ENCODE measurements around the gene KRTAP9-1.
"Not testable (repeated sequence)": the region's sequence is repeated elsewhere in the genome, so short reads cannot be mapped to it uniquely, and the experiment has no call there.

KRTAP9-1 gene

DNA sequence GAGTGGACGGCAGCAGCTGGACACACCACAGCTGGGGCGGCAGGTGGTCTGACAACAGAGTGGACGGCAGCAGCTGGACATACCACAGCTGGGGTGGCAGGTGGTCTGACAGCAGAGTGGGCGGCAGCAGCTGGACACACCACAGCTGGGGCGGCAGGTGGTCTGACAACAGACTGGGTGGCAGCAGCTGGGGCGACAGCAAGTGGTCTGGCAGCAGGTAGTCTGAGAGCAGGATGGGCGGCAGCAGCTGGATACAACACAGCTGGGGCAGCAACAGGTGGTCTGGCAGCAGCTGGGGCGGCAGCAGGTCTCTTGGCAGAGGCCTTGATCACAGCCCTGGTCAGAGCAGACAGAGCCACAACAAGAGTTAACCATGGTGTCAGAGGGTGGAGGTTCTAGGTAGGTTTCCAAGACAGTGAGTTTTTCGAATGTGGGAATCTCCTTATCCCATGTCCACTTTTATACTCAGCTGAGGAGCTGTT lies 5.2 kb upstream of the KRTAP9-1 start, which contains the start of gene KRTAP4-1:
Gene KRTAP4-1, minus strand, starts transcription at position 432 of the 482 bp plus-strand sequence. Its CDS starts 57 bp downstream, at position 375.
- no peak for DNase-seq

DNA sequence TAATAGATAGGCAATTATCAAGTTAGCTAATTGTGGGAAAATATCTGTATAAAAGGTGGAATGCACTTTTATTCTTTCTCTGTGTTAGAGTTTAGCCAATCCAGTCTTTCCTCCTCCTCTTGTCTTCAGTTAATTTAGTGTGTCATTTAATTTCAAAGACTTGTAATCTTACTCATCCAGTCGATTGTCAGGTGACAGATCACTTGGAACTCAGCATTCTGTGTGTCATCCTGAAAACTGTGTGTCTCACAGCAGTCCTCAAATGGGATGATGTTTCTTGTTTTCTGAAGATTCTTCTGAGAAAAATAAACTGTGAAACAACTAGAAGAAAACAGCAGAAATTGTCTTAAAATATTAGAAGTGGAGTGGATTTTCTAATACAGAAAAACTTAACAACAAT lies 4.7 kb upstream of the KRTAP9-1 start:
- no peak for DNase-seq

DNA sequence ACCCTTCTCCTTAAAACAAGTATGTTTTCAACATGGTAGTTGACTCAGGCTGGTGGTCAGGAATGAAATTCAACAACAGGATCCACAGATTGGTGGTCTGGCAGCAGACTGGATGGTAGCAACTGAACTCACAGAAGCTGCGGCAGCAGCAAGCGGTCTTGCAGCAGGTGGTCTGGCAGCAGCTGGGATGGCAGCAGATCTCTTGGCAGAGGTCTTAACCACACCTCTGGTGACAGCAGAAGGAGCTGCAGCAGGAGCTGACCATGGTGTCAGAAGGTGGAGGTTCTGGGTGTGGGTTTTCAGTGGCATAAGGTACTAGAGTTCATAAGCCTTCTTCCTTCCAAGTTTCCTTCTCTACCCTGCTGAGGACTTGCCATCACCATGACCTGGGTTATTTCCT lies 2.8 kb upstream of the KRTAP9-1 start:
- no peak for DNase-seq

DNA sequence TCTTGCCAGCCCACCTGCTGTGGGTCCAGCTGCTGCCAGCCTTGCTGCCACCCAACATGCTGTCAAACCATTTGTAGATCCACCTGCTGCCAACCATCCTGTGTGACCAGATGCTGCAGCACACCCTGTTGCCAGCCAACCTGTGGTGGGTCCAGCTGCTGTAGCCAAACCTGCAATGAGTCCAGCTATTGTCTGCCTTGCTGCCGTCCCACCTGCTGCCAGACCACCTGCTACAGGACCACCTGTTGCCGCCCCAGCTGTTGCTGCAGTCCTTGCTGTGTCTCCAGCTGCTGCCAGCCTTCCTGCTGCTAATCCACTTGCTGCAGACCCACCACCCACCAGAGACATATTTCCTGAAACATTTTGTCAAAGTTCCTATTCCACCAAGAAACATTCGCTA lies 641 bp downstream of the KRTAP9-1 start:
- no peak for DNase-seq

DNA sequence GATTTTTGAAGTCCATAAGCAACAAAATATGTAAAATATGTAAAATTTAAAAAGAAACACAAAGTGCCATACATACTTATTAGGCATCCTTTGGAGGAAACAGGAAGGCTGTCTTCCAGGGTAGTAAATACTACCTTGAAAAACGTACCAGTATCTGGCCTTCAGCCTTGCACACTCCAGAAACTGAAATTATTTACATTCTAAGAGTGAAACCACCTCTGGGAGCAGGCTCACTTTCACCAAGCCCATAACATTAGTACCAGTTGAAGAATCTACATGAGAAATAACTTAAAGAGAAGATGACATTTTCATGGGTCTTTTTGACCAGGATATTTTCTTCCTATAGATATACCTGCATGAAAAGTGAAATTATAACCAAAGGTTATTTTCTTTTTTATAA lies 6.4 kb downstream of the KRTAP9-1 start:
- DNase-seq = no peak

DNA sequence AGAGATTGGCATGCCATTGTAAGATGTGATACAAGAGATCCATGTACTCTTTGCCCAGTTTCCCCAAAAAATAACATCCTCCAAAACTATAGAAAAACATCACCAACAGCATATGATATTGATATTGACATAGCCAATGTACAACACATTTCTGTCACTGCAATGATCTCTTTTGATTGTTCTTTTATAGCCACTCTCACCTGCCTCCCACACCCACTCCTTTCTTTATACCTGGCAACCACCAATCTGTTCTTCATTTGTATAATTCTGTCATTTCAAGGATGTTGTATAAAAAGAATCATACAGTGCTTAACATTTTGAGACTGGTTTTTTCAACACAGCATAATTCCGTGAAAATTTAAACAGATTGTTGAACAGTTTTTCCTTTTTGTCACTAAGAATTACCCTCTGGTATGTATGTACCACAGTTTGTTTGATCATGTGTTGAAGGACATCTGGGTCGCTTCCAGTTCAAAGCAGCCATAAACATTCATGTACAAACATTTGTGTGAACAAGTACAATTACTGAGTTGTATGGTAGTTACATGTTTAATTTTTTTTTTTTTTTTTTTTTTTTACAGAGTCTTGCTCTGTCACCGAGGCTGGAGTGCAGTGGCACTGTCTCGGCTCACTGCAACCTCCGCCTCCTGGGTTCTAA lies 9.9 kb downstream of the KRTAP9-1 start:
- no peak for DNase-seq

DNA sequence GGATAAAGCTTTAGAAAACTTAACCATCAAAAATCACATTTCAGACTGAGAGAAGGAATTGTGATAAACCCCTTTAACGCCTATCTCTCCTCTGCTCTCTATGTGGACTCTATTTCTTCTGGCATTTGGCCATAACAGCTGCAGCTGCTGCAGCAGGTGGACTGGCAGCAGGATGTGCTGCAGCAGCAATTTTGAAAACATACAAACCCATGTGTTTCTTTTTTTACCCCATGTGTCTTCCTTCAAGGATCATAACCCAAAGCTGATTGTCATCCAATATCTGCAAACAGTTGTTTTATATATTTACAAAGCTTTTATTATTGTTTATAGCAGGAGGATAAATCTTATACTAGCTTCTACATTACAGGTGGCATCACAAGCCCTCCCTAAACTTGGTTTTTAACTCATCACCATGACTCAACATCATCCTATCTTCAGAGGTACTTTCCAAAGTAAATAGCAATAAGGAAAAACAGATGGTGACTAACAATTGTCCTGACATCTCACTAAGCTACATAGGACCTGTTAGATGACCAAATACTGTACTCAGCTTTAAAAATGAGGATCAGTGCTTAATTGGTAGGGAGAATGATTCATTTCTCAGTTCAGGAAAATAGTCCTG lies 22.3 kb downstream of the KRTAP9-1 start:
- no peak for DNase-seq

DNA sequence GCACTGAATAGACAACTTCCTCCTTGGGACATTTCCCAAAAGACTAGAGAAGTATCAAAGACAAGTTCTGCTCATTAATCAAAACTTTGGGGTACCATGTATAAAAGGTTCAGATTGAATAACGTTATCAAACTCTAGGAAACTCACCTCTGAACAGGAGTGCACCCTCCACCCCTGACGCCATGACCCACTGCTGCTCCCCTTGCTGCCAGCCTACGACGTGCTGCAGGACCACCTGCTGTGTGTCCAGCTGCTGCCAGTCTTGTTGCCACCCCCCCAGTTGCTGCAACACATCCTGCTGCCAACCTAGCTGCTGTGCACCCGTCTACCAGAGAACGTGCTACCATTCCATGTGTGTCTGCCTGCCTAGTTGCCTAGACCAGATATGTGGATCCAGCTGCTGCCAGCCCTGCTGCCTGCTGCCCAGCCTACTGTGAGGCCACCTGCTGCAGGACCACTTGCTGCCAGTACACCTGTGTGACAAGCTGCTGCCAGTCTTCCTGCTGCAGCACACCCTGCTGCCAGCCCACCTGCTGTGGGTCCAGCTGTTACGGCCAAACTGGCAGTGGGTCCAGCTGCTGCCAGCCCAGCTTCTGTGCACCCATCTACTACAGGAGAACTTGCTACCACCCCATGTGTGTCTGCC lies 23.0 kb downstream of the KRTAP9-1 start:
- no peak for DNase-seq

DNA sequence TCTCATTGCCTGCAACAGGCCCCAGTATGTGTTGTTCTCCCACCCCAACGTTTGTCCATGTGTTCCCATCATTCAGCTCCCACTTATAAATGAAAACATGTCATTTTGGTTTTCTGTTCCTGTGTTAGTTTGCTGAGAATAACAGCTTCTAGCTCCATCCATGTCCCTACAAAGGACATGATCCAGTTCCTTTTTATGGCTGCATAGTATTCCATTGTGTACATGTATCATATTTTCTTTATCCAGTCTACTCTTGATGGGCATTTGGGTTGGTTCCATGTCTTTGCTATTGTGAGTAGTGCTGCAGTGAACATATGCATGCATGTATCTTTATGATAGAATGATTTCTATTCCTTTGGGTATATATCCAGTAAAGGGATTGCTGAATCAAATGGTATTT lies 26.0 kb downstream of the KRTAP9-1 start:
- DNase-seq = no peak

DNA sequence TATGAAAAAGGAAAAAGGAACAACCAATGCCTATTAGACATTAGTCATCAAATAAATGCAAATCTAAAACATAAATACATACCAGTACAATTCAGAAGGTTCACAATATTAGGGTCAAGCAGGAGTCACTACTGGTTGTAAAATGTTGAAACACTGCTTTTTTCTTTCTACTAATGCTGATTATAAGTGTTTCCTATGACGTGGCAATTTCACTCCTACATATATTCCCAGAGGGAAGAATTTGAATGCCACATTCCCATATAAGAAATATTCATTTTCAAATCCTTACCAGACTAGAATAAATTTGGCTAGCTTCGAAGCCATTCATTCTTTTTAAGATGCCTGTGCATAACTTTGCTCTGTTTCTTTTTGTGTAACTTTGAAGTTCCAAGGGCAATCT lies 34.1 kb downstream of the KRTAP9-1 start:
- no peak for DNase-seq

DNA sequence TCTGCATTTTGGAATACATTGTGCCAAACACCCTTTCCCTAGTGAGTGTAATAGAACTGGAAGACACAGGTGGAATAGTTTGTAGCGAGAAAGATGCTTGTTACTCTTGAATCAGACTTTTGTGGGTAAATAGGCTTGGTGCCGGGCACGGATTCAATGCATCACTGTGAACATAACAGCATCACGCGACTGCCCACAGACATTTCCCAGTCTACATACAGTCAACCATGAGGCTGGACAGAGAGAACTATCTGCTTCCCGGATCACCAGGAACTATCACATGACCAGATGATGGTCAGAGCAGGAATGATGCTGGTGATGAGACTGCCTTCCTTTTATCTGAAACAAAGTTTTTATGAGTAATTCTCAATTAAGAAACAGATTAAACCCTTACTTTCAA lies 36.4 kb downstream of the KRTAP9-1 start:
- no peak for DNase-seq

DNA sequence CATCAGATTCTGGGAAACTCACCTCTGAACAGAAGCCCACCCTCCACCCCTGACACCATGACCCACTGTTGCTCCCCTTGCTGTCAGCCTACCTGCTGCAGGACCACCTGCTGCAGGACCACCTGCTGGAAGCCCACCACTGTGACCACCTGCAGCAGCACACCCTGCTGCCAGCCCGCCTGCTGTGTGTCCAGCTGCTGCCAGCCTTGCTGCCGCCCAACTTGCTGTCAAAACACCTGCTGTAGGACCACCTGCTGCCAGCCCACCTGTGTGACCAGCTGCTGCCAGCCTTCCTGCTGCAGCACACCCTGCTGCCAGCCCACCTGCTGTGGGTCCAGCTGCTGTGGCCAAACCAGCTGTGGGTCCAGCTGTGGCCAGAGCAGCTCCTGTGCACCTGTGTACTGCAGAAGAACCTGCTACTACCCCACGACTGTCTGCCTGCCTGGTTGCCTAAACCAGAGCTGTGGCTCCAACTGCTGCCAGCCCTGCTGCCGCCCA lies 37.0 kb downstream of the KRTAP9-1 start, which contains the start of gene KRTAP9-2:
Gene KRTAP9-2, plus strand, starts transcription at position 51 of the 498 bp plus-strand sequence. Its CDS starts 7 bp downstream, at position 58.
- DNase-seq = not testable (repeated sequence)

DNA sequence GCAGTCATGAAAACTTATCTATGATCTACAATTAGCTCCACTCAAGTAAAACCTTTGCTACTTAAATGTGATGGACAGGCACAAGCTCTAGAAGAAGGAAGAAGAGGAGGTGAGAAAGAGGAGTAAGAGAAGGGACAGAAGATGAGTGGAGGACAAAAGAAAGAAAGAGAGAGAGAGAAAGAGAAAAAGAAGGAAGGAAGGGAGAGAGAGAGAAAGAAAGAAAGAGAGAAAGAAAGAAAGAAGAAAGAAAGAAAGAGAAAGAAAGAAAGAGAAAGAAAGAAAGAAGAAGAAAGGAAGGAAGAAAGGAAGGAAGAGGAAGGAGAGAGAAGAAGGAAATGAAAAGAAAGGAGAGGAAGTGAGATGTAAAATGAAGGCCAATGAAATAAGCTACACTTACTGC lies 40.4 kb downstream of the KRTAP9-1 start:
- DNase-seq = no peak

DNA sequence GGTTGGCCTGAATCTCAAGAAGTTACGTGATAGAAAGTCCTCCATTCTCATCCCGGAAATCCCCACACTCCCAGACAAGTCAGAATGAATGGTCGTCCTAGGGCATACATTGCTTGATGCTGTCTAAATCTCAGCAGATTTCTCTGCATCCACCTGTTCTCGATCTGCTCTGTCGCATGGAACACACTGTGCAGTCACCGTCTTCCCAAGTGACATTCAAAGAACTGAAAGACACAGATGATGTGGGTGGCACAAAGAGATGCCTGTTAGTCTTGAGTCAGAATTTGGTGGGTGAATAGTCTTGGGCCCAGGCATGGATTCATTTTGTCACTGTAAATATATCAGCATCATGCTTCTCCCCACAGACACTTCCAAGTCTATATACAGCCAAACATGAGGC lies 42.0 kb downstream of the KRTAP9-1 start:
- DNase-seq = no peak

DNA sequence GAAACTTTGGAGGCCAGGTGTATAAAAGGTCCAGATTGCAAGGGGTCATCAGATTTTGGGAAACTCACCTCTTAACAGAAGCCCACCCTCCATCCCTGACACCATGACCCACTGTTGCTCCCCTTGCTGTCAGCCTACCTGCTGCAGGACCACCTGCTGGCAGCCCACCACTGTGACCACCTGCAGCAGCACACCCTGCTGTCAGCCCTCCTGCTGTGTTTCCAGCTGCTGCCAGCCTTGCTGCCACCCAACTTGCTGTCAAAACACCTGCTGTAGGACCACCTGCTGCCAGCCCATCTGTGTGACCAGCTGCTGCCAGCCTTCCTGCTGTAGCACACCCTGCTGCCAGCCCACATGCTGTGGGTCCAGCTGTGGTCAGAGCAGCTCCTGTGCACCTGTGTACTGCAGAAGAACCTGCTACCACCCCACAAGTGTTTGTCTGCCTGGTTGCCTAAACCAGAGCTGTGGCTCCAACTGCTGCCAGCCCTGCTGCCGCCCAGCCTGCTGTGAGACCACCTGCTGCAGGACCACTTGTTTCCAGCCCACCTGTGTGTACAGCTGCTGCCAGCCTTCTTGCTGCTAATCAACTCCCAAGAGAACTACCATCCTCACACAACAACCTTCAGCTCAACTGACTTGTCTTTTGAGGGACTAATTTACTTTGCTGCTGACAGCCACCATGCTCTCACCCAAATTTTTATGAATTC lies 42.9 kb downstream of the KRTAP9-1 start, which contains the start of gene KRTAP9-3:
Gene KRTAP9-3, plus strand, starts transcription at position 51 of the 707 bp plus-strand sequence. Its CDS starts 53 bp downstream, at position 104.
- DNase-seq = not testable (repeated sequence)

DNA sequence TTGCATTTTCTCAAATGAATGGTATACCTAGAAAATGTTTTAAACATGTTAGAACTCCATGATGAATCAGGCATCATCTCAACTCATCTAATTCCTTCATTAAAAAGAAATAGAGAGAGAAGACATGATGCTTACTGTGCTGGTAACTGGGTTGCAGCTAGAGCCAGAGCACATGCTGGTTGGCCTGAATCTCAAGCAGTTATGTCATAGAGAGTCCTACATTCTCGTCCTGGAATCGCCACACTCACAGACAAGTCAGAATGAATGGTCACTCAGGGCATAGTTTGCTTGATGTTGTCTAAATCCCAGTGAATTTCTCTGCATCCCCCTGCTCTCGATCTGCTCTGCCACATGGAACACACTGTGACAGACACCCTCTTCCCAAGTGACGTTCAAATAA lies 47.4 kb downstream of the KRTAP9-1 start:
- not testable (repeated sequence) for DNase-seq

DNA sequence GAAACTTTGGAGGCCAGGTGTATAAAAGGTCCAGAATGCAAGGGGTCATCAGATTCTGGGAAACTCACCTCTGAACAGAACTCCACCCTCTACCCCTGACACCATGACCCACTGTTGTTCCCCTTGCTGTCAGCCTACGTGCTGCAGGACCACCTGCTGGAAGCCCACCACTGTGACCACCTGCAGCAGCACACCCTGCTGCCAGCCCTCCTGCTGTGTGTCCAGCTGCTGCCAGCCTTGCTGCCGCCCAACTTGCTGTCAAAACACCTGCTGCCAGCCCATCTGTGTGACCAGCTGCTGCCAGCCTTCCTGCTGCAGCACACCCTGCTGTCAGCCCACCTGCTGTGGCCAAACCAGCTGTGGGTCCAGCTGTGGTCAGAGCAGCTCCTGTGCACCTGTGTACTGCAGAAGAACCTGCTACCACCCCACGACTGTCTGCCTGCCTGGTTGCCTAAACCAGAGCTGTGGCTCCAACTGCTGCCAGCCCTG lies 48.3 kb downstream of the KRTAP9-1 start, which contains the start of gene KRTAP9-8:
Gene KRTAP9-8, plus strand, starts transcription at position 51 of the 489 bp plus-strand sequence. Its CDS starts 53 bp downstream, at position 104.
- DNase-seq = not testable (repeated sequence)
